GM21447 (cell line): ENCODE data around the gene SDCBP2.
"Not testable (repeated sequence)": the region's sequence is repeated elsewhere in the genome, so short reads cannot be mapped to it uniquely, and the experiment has no call there.

Experiments
- ATAC-seq: cut with Tn5 transposase; IDR thresholded peaks from one replicate; pipeline ENCODE4 v1.9.1; 2021; ENCODE audit not compliant: unreplicated experiment

Gene SDCBP2

GRCh38 chr20:1360094-1360846, 31.3 kb upstream of the SDCBP2 start:
- no peak for ATAC-seq

GRCh38 chr20:1357921-1358671, 29.2 kb upstream of the SDCBP2 start:
- ATAC-seq = no peak

GRCh38 chr20:1353956-1354355, 25.0 kb upstream of the SDCBP2 start:
- no peak for ATAC-seq

GRCh38 chr20:1346315-1346969, 17.5 kb upstream of the SDCBP2 start:
- no peak for ATAC-seq

DNA sequence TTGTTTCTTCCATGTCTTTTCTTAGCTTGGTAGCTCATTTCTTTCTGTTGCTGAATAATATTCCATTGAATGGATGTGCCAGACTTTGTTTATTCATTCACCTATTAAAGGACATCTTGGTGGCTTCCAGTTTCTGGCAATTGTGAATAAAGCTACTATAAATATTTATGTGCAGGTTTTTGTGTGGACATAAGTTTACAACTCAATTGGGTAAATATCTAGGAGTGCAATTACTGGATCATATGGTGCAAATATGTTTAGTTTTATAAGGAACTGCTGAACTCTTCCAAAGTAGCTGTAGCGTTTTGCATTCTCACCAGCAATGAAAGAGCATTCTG, 16.8 kb upstream of the SDCBP2 start:
- ATAC-seq = no peak

DNA sequence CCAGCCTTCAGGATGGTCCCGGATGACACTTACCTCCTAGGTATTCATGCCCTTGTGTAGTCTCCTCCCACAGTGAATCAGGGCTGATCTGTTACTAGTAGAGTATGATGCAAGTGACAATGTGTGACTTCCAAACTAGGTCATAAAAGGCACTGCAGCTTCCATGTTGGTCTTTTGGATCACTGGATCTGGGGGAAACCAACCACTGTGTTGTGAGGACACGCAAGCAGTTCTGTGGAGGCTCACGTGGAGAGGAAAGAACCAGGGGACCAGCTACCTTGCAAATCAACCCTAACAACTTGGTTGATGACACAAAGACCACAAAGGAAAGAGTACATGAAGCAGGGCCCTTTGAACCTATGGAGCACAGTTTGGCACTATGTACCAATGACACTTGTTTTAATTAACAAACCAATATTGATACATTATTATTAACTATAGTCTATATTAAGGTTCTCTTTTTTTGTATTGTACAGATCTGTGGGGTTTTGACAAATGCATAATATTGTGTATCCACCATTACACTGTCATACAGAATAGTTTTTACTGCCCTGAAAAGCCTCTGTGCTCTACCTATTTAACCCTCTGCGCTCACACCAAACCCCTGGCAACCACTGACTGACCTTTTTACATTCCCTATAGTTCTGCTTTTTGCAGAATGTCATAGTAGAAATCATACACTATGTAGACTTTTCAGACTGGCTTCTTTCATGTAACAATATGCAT, 16.3 kb upstream of the SDCBP2 start:
- no peak for ATAC-seq

DNA sequence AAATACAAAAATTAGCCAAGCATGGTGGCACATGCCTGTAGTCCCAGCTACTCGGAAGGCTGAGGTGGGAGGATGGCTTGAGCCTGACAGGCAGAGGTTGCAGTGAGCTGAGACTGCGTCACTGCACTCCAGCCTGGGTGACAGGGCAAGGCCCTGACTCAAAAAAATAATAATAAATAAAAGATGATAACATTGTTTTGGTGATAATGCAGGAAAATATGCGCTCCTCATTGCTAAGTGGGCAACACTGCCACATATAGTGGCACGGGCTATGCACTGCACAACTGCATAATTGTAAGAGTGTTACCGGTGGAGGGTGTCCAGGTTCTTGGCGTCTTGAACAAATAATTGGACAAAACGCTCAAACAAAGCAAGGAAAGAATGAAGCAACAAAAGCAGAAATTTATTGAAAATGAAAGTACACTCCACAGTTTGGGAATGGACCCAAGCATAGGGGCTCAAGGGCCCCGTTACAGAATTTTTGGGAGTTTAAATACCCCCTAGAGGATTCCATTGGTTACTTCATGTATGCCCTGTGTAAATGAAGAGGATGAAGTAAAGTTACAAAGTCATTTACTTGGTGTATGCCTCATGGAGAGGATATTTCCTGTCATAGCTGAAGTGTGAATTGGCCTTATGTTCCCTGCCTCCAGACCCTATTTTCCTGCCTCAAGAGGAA, 14.6 kb upstream of the SDCBP2 start:
- ATAC-seq = not testable (repeated sequence)

- ATAC-seq = no peak
These were observed 12.8 kb upstream of the SDCBP2 start for GRCh38 chr20:1341561-1342265.

- no peak for ATAC-seq
These were observed 9.9 kb upstream of the SDCBP2 start for GRCh38 chr20:1338801-1339200.

- no peak for ATAC-seq
These were observed 9.2 kb upstream of the SDCBP2 start for GRCh38 chr20:1338096-1338495.

- no peak for ATAC-seq
These were observed 8.5 kb upstream of the SDCBP2 start for GRCh38 chr20:1337441-1337840.

DNA sequence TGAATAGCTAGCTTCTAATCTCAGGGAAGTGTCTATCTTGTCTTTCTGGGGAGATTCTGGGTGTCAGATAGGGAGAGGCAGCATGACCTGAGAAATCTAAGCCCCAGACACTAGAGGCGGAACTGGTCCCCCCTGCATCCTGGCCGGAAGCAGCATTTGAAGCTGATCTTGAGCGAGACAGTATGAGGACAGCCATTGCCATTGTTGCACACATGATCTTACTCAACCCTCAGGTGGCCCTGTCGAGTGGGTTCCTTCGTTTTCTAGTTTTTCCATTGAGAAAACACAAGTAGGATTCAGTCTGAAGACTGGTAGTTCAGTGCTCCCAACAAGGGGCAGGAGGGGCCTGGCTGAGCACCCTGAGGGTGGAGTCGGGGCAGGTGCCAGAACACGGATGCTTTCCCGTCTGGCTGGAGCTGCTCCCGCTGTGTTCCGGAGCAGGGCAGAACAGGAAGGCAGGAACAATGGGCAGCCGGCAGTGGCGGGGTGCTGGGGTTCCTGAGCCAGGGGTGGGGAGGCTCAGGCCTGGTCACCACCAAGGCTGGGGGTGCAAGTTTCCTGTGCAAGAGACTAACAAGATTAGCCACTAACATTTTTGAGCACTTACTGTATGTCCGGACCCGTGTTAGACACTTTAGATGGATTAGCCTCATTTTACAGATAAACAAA, 7.9 kb upstream of the SDCBP2 start:
- ATAC-seq = no peak

DNA sequence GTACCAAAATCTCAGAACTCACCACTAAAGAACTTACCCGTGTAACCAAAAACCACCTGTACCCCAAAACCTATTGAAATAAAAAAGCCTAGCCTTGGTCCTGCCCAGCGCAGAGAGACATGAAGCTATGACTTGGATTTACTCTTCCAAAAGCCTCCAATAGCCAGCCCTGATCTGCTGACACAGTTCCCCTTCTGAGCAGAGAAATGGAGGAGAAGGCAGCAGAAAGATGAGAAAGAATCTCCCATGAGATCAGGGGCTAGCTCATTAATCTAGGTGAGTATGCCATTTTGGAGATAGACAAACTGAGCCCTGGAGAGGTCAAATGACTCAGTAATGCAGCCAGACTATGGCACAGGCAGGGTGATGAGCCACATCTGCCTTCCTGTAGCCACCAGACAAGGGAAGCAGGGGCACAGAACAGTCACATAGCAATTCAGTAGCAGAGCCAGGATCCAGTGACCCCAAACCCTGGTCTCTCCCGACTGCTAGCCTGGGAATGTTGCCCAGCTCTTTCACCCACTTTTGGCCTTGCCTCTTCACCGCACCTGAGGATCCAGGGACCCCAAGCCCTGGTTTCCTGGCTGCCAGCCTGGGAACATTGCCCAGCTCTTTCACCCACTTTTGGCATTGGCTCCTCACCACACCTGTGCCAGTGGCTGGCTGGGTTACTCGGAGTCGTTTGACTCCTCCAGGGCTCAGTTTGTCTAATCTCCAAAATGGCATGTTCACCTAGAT, 7.2 kb upstream of the SDCBP2 start:
- no peak for ATAC-seq

- ATAC-seq = no peak
These were observed 5.8 kb upstream of the SDCBP2 start for GRCh38 chr20:1334761-1335160.

DNA sequence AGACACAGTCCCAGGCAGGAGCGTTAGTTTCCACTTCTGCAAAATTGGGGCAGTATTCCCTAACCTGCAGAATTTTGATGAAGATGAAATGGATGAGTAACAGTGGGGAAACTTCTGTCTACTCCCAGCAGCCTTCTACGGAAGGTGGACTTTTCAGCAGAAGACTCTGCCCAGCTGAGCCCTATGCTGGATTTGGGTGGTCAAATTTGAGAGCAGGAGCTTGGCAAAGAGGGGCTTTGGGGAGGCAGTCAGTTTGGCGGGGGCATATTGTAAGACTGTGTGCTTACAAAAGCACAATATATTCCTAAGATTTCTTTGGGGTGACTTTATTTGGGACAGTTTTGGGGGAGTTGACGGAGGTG, 5.4 kb upstream of the SDCBP2 start:
- no peak for ATAC-seq

DNA sequence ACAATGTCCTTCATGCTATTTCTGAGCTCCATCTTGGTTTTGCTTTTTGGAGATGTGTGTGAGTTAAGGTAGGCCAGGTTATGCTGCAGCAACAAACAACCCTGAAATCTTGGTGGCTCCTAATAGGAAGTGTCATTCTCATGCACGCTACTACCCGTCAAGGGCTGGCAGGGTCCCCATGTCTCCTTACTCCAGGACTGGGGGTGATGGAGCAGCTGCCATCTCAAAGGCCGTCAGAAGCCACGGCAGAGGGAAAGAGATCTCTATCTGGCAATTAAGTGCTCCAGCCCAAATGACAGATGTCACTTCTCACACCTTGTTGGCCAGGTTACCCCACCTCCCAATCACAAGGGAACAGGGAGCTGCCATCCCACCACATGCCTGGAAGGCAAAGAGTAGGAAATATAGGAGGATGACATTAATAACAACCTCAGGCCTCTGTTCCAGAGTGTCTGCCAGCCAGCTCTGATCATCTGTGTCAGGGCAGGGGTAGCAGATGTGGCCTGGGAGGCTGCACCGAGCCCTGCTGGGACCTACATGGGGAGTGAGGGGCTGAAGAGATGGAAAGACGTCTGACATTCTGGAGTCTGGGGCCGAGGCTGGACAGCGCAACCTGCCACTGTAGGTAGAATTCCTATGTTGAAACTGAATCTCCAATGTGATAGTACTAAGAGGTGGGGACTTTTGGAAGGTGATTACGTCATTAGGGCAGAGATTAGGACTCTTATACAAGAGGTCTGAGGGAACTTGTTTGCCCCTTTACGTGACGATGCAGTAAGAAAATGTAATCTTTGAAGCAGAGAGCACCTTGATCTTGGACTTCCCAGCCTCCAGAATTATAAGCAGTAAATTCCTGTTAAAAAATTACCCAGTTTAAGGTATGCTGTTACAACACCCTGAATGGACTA, 4.8 kb upstream of the SDCBP2 start:
- no peak for ATAC-seq

GRCh38 chr20:1332749-1333300, 3.9 kb upstream of the SDCBP2 start:
- ATAC-seq = no peak
